ENCODE results near the gene TCOF1. TPM values are rescaled to one million over a fixed set of nuclear protein-coding genes. Genes with fewer than 3 reads are reported as not detected.

Gene TCOF1
- total RNA-seq, 1 donor from 2014 or later, result 39.3 TPM

GRCh38 chr5:150349681-150350275 is 7.7 kb upstream of the TCOF1 start:
- no peak for DNase-seq (ENCODE audit: low spot score)

- peak; percentile 81 for DNase-seq (ENCODE audit: low spot score)
Observed at GRCh38 chr5:150350524-150351344, 6.8 kb upstream of the TCOF1 start.

GRCh38 chr5:150352244-150353031 is 5.1 kb upstream of the TCOF1 start:
- no peak for DNase-seq (ENCODE audit: low spot score)

GRCh38 chr5:150353032-150353675 is 4.3 kb upstream of the TCOF1 start:
- no peak for DNase-seq (ENCODE audit: low spot score)

- no peak for DNase-seq (ENCODE audit: low spot score)
Observed at GRCh38 chr5:150355791-150356190, 1.7 kb upstream of the TCOF1 start.

- no peak for DNase-seq (ENCODE audit: low spot score)
Observed at GRCh38 chr5:150356575-150357294, 762 bp upstream of the TCOF1 start.

- no peak for DNase-seq (ENCODE audit: low spot score)
Observed at GRCh38 chr5:150358261-150359095, 981 bp downstream of the TCOF1 start.

- DNase-seq (ENCODE audit: low spot score), result no peak
Observed at GRCh38 chr5:150361301-150361700, 3.8 kb downstream of the TCOF1 start.

GRCh38 chr5:150363185-150363584 is 5.7 kb downstream of the TCOF1 start:
- no peak for DNase-seq (ENCODE audit: low spot score)

- no peak for DNase-seq (ENCODE audit: low spot score)
Observed at GRCh38 chr5:150364004-150364403, 6.5 kb downstream of the TCOF1 start.

- no peak for DNase-seq (ENCODE audit: low spot score)
Observed at GRCh38 chr5:150368526-150368925, 11.0 kb downstream of the TCOF1 start.

- no peak for DNase-seq (ENCODE audit: low spot score)
Observed at GRCh38 chr5:150372639-150373038, 15.1 kb downstream of the TCOF1 start.

- DNase-seq (ENCODE audit: low spot score), result no peak
Observed at GRCh38 chr5:150374651-150375050, 17.2 kb downstream of the TCOF1 start.

- no peak for DNase-seq (ENCODE audit: low spot score)
Observed at GRCh38 chr5:150376799-150377771, 19.6 kb downstream of the TCOF1 start.

- DNase-seq (ENCODE audit: low spot score), result no peak
Observed at GRCh38 chr5:150377964-150378694, 20.6 kb downstream of the TCOF1 start.

- DNase-seq (ENCODE audit: low spot score), result no peak
Observed at GRCh38 chr5:150384701-150385100, 27.2 kb downstream of the TCOF1 start.

- no peak for DNase-seq (ENCODE audit: low spot score)
Observed at GRCh38 chr5:150386024-150386855, 28.7 kb downstream of the TCOF1 start.
